G401 (cell line): ENCODE data around the gene FAM3D. TPM values are rescaled to one million over a fixed set of nuclear protein-coding genes. Genes with fewer than 3 reads are reported as not detected.
"Not testable (repeated sequence)": the region's sequence is repeated elsewhere in the genome, so short reads cannot be mapped to it uniquely, and the experiment has no call there.

Source experiments
- DNase-seq: peaks from one replicate; pipeline ENCODE4 v3.0.0-alpha.2; 2015; ENCODE audit warnings: low spot score
- in situ Hi-C: cut with HindIII; loops from 2 replicates; pipeline ENCODE4 v1.10.0; 2016; ENCODE audit warnings: low sequenced_read_pairs, mixed read lengths
- total RNA-seq: library from RNA; depleted of rRNA; stranded (reverse); fragments of >200 nt; shearing (Covaris generic); gene quantifications from 2 replicates; pipeline ENCODE4 v1.2.3, GENCODE V29; 2014; rRNA removed

The FAM3D gene, protein sequence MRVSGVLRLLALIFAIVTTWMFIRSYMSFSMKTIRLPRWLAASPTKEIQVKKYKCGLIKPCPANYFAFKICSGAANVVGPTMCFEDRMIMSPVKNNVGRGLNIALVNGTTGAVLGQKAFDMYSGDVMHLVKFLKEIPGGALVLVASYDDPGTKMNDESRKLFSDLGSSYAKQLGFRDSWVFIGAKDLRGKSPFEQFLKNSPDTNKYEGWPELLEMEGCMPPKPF
- total RNA-seq = not detected in 2 replicates

- in situ Hi-C loops = no loop called here
- DNase-seq = no peak
Measured at GRCh38 chr3:58666683-58667082, at the start of gene FAM3D. TSS of gene FAM3D (minus strand) at chr3:58666774. CDS start at chr3:58655563, 11,211 bp downstream.

GRCh38 chr3:58713715-58714401 is 47.3 kb upstream of the FAM3D start:
- DNase-seq = no peak
- in situ Hi-C loops = no loop called here

DNA sequence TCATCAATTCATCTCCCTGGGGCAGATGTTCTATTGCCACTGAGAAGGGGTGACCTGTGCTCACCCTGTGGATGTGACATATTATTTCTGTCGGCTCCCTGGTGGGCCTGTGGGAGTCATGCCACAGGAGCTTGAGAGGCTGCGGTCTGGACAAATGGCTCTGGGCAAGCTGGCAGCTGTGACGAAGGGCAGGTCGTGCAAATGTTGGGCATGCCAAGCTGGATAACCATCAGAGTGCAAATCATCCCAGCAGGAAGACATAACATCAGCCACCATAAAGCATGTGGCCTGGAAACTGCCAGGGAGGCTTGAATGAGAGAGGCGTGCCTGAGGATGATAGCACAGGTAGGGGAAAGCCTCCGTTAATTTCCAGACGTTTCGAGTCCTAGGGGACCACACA is 45.3 kb upstream of the FAM3D start:
- no peak for DNase-seq
- in situ Hi-C loops = no loop called here

DNA sequence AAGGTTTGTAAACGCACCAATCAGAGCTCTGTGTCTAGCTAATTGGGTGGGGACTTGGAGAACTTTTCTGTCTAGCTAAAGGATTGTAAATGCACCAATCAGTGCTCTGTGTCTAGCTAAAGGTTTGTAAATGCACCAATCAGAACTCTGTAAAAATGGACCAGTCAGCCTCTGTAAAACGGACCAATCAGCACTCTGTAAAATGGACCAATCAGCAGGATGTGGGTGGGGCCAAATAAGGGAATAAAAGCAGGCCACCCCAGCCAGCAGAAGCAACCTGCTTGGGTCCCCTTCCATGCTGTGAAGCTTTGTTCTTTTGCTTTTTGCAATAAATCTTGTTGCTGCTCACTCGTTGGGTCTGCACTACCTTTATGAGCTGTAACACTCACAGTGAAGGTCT is 42.4 kb upstream of the FAM3D start:
- in situ Hi-C loops = not testable (repeated sequence)

GRCh38 chr3:58708116-58708791 is 41.7 kb upstream of the FAM3D start:
- in situ Hi-C loops = no loop called here
- DNase-seq = no peak

More for the DNA sequence above, 42.4 kb upstream of the FAM3D start:
- DNase-seq = not testable (repeated sequence)

- in situ Hi-C loops = no loop called here
- no peak for DNase-seq
Measured at GRCh38 chr3:58707390-58707930, 40.9 kb upstream of the FAM3D start.

- in situ Hi-C loops = no loop called here
- no peak for DNase-seq
Measured at GRCh38 chr3:58706395-58707167, 40.0 kb upstream of the FAM3D start.

- DNase-seq = no peak
- in situ Hi-C loops = no loop called here
Measured at GRCh38 chr3:58704745-58705144, 38.2 kb upstream of the FAM3D start.

DNA sequence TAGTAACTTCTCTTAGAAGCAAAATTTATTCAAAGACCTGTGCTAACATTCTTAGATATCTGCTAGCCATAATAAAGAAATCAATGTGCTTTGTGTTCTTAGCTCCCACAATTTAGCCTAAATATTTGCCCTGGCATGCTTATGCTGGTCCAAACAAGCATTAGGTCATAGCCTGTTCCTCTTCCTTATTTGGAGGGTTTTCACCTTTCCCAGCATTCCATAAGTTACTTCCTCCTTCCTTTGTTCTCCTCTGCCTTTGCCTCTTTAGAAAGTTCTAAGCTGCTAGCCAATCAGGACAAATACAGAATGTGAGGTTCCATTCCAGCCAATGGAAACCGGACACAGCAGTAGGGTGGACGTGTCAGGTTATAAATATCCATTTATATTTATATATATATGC is 37.7 kb upstream of the FAM3D start:
- DNase-seq, in situ Hi-C loops: not testable (repeated sequence)

DNA sequence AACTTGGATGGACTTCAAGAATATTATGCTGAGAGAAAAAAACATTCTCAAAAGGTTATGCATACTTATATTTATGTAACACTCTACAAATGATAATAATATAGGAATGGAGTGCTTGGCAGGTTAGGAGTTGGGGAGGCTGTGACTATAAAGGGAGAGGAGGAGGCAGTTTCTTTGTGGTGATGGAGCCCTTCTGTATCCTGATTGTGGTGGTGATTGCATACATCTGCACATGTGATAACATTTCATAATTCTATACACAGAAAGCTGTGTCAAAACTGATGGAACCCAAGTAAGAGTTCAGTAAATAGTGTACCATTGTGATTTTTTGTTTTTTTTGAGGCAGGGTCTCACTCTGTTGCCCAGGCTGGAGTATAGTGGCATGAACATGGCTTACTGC is 31.7 kb upstream of the FAM3D start:
- in situ Hi-C loops = no loop called here
- no peak for DNase-seq

GRCh38 chr3:58697561-58697960 is 31.0 kb upstream of the FAM3D start:
- in situ Hi-C loops = no loop called here
- DNase-seq = no peak

DNA sequence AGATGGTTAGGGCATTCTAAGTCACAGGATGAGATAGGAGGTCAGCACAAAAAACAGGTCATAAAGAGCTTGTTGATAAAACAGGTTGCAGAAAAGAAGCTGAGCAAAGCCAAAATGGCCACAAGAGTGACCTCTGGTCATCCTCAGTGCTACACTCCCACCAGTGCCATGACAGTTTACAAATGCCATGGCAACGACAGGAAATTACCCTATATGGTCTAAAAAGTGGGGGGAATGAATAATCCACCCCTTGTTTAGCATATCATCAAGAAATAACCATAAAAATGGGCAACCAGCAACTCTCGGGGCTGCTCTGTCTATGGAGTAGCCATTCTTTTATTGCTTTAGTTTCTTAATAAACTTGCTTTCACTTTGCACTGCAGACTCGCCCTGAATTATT is 30.2 kb upstream of the FAM3D start:
- in situ Hi-C loops, DNase-seq: not testable (repeated sequence)

- in situ Hi-C loops = no loop called here
Measured at GRCh38 chr3:58696093-58696492, 29.5 kb upstream of the FAM3D start.

DNA sequence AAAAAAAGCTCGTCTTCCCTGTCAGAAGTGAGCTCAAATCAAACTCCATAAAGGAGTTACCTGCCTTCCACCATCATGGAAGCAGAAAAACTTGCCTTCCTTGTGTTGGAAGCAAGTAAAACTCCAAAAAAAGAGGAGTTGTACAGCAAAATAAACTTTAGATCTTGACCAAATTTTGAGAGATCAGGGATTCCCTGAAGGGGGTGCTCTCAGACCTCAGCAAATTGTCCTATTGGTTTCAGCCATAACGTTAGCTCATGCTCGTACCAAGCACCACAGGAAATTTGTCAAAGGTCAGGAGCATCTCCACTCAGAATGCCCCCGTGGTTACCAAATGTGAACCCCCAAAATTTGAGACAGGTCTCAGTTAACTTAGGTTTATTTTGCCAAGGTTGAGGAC is 28.7 kb upstream of the FAM3D start:
- DNase-seq, in situ Hi-C loops: not testable (repeated sequence)

More at GRCh38 chr3:58696093-58696492, 29.5 kb upstream of the FAM3D start:
- DNase-seq = no peak

- in situ Hi-C loops = no loop called here
- no peak for DNase-seq
Measured at GRCh38 chr3:58693940-58694850, 27.6 kb upstream of the FAM3D start.

GRCh38 chr3:58692484-58692883 is 25.9 kb upstream of the FAM3D start:
- DNase-seq = no peak
- in situ Hi-C loops = no loop called here

GRCh38 chr3:58691997-58692396 is 25.4 kb upstream of the FAM3D start:
- in situ Hi-C loops = no loop called here
- peak; percentile 1 for DNase-seq

DNA sequence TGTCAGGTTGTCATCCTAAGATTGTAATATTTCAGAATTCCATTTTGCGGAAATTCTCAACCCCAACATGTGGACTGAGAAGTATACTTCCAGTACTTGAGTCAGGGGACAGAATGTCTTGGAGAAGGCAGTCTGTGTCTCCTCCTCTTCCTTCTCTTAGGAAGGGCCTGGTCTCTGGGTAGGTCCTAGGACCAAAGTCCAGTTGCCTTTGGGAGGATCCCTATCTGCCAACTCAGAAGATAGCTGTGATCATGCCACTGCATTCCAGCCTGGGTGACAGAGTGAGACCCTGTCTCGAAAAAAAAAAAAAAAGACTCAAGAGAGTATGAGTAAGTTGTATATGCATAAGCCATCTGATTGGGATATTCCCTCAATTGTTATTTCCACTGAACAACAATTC is 23.9 kb upstream of the FAM3D start:
- no peak for DNase-seq
- in situ Hi-C loops = no loop called here
